ENCODE results near the gene UBA5.

- TF ChIP-seq CTCF (conservative IDR thresholded peaks at IDR 0.05): no peak
- no peak for TF ChIP-seq ZFX (IDR thresholded peaks at IDR 0.05)
Measured at GRCh38 chr3:132695422-132695821, 35.3 kb downstream of the UBA5 start.

Data from C4-2B (cell line).